ENCODE results near the gene MPO. TPM values are rescaled to one million over a fixed set of nuclear protein-coding genes. Genes with fewer than 3 reads are reported as not detected.

Gene MPO
- total RNA-seq, 1 experiment from 2014 or later = not detected

DNA sequence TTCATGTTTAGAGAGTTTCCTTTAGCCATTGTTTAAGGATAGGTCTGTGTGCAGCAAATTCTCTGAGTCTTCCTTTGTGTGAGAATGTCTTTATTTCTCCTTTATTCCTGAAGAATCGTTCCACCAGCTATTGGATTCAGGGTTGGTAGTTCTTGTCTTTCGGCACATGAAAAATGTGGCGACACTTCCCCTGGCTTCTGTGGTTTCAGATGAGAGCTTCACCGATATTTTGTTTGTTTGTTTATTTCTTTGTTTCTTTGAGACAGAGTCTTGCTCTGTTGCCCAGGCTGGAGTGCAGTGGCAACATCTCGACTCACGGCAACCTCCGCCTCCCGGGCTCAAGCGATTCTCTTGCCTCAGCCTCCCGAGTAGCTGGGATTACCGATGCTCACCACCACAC lies 18.6 kb downstream of the MPO start:
- no peak for DNase-seq
- Histone ChIP-seq H3K9me3 (no peaks in the 10 kb centered on the region), H3K27me3 (peaks cover 73% of the 10 kb centered on the region), H3K4me3 (no peak overlapping the region), H3K36me3 (no peaks in the 10 kb centered on the region)

DNA sequence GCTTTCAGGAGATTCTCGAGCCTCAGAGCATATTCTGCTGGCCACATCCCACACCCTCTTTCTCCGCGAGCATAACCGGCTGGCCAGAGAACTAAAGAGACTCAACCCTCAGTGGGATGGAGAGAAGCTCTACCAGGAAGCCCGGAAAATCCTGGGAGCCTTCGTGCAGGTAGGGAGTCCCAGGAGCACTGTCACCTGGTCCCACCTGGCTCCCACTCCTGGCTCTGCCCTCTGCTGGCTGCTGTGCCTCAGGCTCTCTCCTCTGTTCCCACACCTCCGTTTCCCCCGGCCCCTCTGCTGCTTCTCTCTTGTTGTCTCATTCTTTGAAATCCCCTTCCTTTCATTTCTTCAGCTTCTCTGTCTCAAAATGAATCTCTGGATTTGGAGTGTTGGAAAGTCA lies 25.9 kb downstream of the MPO start:
- no peak overlapping the region for H3K4me3 ChIP-seq
- DNase-seq = no peak
- no peaks in the 10 kb centered on the region for H3K36me3 ChIP-seq
- H3K9me3 ChIP-seq = no peaks in the 10 kb centered on the region
- peaks cover 27% of the 10 kb centered on the region for H3K27me3 ChIP-seq

DNA sequence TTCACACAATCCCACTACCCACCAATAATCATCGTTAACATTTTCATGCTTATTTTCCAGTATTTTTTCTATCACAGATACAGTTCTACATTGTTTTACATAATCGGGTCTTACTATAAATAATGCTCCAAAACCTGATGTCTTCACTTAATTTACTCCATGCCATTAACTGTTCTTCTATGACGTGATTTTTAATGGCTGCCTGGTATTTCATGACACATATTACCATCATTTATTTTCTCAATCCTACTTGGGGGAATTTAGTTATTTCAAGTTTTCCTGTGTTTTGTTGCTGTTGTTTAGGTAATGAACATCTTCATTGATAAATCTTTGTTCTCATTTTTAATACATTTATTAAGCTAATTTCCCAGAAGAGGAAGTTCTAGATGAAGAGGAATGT lies 27.7 kb downstream of the MPO start:
- DNase-seq = no peak
- Histone ChIP-seq H3K36me3 (no peaks in the 10 kb centered on the region), H3K4me3 (no peak overlapping the region), H3K27me3 (peaks cover 10% of the 10 kb centered on the region), H3K9me3 (no peaks in the 10 kb centered on the region)

DNA sequence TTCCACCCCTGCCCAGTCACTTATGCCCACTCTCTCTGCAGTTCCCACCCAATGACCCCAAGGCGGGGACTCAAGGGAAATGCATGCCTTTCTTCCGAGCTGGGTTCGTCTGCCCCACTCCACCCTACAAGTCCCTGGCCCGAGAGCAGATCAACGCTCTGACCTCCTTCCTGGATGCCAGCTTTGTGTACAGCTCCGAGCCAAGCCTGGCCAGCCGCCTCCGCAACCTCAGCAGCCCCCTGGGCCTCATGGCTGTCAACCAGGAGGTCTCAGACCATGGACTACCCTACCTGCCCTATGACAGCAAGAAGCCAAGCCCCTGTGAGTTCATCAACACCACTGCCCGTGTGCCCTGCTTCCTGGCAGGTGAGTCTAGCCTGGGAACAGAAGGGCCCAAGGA lies 28.6 kb downstream of the MPO start:
- peaks cover 4% of the 10 kb centered on the region; the same call in 1 of the 2 replicates for H3K27me3 ChIP-seq
- H3K36me3 ChIP-seq = no peaks in the 10 kb centered on the region
- no peaks in the 10 kb centered on the region for H3K9me3 ChIP-seq
- no peak for DNase-seq
- no peak overlapping the region for H3K4me3 ChIP-seq

DNA sequence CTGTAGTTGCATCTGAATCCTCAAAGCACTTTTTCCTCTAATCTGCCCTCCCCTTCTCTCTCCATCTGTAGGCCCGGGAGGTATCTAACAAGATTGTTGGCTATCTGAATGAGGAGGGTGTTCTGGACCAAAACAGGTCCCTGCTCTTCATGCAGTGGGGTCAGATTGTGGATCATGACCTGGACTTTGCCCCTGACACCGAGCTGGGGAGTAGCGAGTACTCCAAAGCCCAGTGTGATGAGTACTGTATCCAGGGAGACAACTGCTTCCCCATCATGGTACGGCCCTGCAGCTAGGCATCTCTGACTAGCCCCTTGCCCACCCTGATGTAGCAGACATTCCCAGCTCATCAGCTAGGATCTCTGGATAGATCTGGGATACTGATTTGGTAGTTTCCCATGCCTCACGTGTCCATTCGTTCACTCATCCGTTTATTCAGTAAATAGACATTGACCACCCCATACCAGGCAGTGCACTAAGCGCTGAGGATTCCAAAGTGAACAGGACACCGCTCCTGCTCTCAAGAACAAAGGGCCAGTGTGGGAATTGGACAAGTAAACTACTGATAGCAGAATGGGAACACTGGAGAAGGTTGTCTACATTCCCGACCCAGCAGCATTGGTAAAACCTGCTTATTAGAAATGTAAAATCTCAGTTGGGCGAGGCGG lies 30.3 kb downstream of the MPO start:
- Histone ChIP-seq H3K27me3 (peaks cover 3% of the 10 kb centered on the region; the same call in 1 of the 2 replicates), H3K9me3 (no peaks in the 10 kb centered on the region)
- no peak for DNase-seq

DNA sequence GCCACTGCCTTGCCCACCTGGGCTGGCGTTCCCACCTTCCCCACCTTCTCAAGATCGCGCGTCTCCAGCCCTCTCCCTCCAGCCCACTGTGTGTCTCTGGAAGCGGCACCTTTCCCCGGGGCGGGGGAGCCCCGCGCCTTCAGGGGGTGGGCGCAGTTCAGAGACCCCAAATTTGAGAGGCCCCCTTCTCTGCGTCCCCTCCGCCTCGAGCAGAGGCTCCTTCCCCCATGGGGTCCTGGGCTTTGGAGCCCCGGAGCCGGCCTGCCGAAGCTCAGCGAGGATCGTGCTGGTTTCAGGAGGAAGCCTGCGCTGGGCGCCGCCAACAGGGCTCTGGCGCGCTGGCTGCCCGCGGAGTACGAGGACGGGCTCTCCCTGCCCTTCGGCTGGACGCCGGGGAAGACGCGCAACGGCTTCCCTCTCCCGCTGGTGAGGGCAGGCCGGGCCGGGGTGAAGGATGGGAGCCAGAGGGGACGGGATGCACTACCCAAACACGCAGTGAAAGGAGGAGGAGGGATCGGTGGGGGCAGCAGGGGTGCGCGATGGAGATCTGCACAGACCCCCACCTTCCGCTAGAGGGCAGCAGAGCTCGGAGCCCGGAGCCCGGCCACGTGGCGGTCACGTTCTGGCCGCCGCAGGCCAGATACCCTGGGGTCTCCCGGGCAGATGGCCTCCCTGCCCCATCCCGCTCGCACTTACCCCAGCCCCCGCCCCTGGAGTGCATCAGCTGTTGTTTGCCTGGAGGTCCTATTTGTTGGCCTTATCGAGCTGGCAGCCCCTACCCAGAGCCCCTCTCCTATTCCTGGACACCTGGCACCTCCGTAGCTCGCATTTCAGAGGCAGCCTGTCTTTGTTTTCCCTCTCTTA lies 31.2 kb downstream of the MPO start:
- peak; percentile 62 for DNase-seq
- Histone ChIP-seq H3K36me3 (no peaks in the 10 kb centered on the region), H3K9me3 (no peaks in the 10 kb centered on the region), H3K27me3 (no peaks in the 10 kb centered on the region), H3K4me3 (peak overlapping the region; percentile 24)

More for the DNA sequence above, 30.3 kb downstream of the MPO start:
- no peak overlapping the region for H3K4me3 ChIP-seq
- H3K36me3 ChIP-seq = no peaks in the 10 kb centered on the region

DNA sequence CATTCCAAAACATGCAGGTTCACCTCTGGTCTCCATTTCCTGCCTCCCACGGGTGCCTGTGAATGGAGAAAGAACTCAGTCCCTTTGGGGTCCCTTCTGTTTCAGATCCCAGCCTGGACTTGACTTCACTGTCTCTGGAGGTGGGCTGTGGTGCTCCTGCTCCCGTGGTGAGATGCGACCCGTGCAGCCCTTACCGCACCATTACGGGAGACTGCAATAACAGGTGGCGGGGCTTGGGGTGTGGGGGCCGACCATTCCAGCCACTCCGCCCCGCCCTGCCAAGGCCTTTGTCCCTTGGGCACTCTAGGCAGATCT lies 31.8 kb downstream of the MPO start:
- Histone ChIP-seq H3K27me3 (no peaks in the 10 kb centered on the region), H3K9me3 (no peaks in the 10 kb centered on the region), H3K4me3 (no peak overlapping the region), H3K36me3 (no peaks in the 10 kb centered on the region)
- no peak for DNase-seq

DNA sequence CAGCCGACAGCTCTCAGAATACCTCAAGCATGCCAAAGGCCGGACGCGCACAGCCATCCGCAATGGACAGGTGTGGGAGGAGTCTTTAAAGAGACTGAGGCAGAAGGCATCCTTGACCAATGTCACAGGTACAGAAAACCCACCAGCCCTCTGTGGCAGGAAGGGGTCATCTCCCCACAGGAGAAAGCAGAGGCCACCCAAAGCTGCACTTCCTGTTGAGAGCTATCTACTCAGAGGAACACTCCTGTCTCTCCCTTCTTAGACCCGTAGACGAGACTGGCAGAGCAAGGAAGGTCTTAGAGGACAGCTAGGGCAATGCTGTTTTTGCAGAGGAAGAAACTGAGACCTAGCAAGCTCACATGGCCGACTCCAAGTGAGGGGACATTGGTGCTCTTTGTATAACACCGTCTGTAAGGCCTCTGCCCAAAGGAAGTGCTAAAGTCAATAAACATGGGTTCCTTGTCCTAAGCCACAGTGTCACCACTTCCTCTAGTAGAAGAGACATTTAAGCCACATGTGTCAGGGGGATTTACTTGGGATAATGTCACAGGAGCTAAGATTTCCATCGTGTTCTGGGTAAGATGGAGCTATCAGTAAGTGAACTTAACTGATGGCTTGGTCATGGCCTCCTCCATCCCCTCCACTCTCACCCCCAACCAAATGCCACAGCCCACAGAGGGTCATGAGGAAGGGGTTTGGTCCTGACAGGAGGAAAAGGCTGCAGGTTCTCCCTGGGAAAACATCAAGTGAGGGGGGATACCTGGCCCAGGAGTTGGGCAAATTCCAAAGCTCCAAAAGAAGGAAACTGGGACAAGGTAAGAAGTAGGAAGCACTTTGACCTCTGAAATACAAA lies 33.0 kb downstream of the MPO start:
- Histone ChIP-seq H3K9me3 (no peaks in the 10 kb centered on the region), H3K27me3 (no peaks in the 10 kb centered on the region), H3K4me3 (no peak overlapping the region), H3K36me3 (no peaks in the 10 kb centered on the region)
- DNase-seq = no peak

DNA sequence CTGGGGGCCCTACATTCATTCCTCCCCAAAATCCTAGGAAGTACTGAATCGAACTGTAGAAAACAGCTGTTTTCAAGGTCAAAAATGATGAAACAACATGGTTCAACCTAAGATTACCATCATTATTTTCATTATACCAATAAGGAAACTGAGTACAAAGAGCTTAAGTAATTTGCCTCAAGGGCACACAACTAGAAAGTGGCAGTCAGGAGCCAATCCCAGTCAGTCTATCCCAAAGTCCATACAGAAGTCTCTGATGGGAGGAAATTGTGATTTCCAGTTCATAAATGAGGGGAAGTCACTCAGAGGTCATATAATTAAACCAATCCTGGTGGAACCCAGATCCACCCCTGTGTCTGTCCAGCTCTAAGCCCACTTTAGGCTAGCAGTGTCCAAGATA lies 34.0 kb downstream of the MPO start:
- Histone ChIP-seq H3K9me3 (no peaks in the 10 kb centered on the region), H3K4me3 (no peak overlapping the region), H3K36me3 (no peaks in the 10 kb centered on the region), H3K27me3 (peaks cover 4% of the 10 kb centered on the region; the same call in 1 of the 2 replicates)
- no peak for DNase-seq

DNA sequence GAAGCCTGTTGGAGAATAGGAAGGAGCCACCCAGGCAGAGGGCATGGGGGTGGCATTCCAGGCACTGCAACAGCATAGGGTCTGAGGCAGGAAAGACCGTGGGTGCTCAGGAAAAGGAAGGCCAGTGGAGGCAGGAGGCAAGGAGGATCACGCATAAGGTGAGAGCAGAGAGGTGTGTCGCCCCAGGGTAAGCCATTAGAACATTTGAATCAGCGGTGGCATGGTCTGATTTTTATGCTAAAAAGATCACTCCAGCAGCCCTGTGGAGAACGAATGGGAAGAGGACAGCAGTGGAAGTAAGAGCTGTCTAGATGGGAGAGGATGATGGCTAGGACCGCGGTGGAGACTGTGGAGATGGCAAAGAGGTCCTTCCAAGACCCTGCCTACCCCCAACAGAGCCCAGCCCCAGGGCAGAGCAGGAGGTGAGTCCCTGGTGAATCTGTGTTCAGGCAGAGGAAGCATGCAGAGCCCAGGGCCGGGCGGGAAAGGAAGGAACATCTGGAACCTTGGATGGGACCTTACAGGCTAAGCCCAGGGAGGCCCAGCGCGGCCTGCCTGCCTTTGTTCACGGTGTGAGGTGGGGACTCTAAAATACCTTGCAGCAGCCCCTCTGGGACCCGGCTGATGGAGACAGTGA lies 34.5 kb downstream of the MPO start:
- no peak for DNase-seq

DNA sequence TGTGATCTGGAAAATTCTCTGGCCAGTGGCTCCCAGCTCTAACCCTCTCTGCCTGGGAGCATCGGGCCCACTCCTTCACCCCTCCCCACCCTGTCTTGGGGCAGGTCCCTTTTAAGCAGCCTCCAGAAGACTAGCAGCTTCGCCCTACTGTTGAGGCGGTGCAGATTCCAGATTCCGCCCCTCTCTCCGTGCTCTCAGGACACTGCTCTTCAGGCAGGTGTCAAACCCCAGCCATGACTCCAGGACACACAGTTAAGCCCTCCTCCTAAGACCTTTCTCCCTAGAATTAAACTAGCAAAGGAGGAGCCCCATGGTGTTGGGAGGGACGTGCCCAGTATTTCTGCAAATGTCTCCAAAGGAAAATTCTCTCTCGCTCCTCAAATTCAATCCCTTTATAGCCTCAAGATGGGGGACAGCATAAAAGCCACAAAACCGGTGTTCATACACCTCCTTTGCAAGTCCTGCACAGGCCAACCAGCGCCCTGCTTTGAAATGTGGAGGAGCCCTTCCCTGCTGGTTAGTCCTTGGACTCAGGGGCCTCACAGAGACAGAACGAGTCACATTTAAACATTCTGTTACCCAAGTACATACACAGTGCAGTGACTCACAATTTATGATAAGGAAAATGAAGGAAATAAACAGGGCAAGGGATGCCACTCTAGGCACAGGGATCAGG lies 35.2 kb downstream of the MPO start:
- Histone ChIP-seq H3K27me3 (peaks cover 10% of the 10 kb centered on the region; the same call in 1 of the 2 replicates), H3K9me3 (no peaks in the 10 kb centered on the region), H3K4me3 (no peak overlapping the region), H3K36me3 (no peaks in the 10 kb centered on the region)
- DNase-seq = no peak

More for the DNA sequence above, 34.5 kb downstream of the MPO start:
- H3K4me3 ChIP-seq = no peak overlapping the region
- peaks cover 6% of the 10 kb centered on the region; the same call in 1 of the 2 replicates for H3K27me3 ChIP-seq
- H3K36me3 ChIP-seq = no peaks in the 10 kb centered on the region
- no peaks in the 10 kb centered on the region for H3K9me3 ChIP-seq

DNA sequence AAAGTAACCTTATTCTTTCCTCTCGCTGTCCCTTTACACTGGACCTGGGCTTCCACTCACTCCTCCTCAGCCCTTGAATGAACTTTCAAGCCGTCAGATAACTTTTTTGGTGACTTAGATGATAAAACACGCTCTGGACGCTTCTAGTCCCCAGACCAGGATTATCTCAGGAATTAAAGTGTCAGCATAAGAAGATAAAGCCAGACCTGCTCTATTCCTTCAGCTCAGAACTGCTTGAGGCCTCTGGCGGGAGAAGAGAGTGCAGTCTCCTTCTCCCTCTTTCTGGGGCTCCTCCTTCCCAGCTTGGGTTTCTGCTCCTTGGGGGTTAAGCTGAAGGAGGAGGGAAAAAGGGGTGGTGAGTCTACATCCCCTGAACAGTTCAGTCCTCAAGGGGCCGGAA lies 35.8 kb downstream of the MPO start:
- no peak for DNase-seq
- Histone ChIP-seq H3K27me3 (peaks cover 13% of the 10 kb centered on the region), H3K36me3 (no peaks in the 10 kb centered on the region), H3K4me3 (no peak overlapping the region), H3K9me3 (no peaks in the 10 kb centered on the region)

DNA sequence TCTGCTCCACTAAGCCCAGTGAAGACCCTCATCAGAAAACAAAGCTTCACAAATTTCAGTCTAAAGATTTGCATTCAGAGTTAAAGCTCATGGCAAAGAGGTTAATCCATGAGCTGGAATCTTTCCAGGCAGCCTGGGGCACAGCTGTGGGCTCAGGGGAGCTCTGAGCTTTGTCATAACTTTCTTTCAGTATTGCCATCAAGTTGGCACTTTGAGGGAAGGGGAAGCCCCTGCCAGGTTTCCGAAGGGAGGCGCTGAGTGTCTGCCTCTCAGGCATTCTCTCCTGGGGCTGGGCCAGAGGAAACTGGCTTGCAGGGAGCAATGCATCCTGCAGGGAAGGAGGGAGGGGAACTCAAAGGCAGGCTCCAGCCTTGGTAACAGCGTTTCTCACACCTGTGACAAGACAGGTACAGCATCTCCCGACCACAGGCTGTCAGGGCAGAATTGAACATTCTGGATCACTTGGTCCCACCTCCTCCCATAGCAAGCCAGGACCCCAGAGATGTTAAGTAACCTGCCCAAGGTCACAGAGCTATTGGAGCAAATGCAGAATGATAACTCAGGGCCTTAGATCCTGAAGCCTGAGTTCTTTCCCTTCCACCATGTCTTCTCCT lies 38.5 kb downstream of the MPO start:
- Histone ChIP-seq H3K27me3 (peaks cover 34% of the 10 kb centered on the region), H3K4me3 (no peak overlapping the region), H3K9me3 (no peaks in the 10 kb centered on the region), H3K36me3 (no peaks in the 10 kb centered on the region)
- peak; percentile 55 for DNase-seq

DNA sequence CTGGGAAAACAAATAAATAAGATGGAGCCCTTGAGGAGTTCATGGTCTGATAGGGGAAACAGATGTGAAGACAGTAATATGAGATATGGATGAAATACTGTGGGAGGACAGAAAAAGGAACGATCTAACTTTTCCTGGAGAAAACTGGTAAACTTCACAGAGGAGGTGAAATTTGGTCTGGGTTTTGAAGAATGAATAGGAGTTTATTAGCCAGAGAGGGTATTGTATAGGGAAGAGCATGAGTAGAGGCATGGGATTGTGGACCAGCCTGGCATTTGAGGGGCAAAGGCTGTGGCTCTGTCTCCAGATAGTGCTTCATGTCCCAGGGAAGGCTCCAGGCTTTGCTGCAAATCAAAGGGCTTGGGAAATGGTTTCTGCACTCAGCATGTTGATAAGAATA lies 40.7 kb downstream of the MPO start:
- peaks cover 49% of the 10 kb centered on the region for H3K27me3 ChIP-seq
- no peak overlapping the region for H3K4me3 ChIP-seq
- H3K9me3 ChIP-seq = no peaks in the 10 kb centered on the region
- H3K36me3 ChIP-seq = no peaks in the 10 kb centered on the region
- DNase-seq = no peak

DNA sequence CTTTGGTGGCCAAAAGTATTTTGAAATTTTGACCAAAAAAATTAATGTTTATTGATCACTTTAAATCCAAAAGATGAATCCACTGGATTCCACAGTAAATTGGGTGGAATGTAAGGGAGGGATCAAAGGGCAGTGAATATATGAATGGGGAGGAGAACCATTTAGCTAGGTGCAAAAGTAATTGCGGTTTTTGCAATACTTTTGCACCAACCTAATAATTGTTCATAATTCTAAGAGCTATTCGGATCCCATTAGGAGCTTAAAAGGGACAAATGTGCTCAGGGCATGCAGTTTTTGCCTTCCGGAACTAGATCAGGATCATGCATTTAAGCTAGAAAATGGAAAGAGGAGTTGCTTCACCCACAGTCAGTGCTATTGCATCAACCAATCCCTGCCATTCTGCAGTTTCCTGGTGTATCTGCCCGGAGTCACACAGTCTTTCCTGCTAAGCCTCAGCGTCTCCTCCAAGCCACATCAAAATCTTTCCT lies 42.5 kb downstream of the MPO start, which contains the start of gene LPO:
TSS of gene LPO (plus strand) at position 438 of the 488 bp plus-strand sequence. CDS start 4,396 bp downstream, outside the sequence.
- Histone ChIP-seq H3K4me3 (no peak within 1 kb of the TSS), H3K9me3 (no peaks in the 10 kb centered on the region), H3K36me3 (no peaks in the 10 kb centered on the region), H3K27me3 (peaks cover 56% of the 10 kb centered on the region)
- no peak for DNase-seq

DNA sequence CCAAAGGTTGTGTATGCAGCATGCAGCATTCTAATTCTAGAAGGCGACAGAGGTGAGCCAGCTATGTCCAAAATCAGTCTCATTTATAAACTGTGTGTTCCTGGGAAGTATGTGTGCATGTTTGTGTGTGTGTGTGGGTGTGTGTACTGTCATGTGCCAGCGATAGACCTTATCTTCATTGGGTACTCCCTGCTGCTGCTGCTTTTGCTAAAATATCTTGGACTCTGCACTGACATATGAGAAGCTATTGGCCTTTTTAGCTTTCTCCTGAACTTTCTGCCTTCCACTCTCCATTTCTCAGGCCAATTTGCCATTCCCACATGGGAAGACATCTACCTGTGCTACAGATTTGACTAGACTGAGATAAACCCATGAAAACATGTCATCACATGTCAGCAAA lies 44.3 kb downstream of the MPO start:
- no peaks in the 10 kb centered on the region for H3K9me3 ChIP-seq
- no peaks in the 10 kb centered on the region for H3K36me3 ChIP-seq
- H3K4me3 ChIP-seq = no peak overlapping the region
- DNase-seq = no peak
- peaks cover 51% of the 10 kb centered on the region for H3K27me3 ChIP-seq
